Suppressor macrophage (primary cell): Measurements from ENCODE around the gene MYBBP1A.
A peak's percentile ranks its signal among the peaks of the same experiment; 100 is the strongest.
"Not testable (repeated sequence)": the region's sequence is repeated elsewhere in the genome, so short reads cannot be mapped to it uniquely, and the experiment has no call there.

Source experiments
- DNase-seq, 4 experiments: peaks; one replicate each; pipeline ENCODE4 v3.0.0-alpha.2; 2020 to 2022
- total RNA-seq, 17 experiments: gene quantifications; one replicate each; lab custom pipeline; 2026; ENCODE audit warnings: mixed read lengths in 6 of 17, inconsistent platforms in 3 of 17; lab: John Stamatoyannopoulos, UW

MYBBP1A gene, protein sequence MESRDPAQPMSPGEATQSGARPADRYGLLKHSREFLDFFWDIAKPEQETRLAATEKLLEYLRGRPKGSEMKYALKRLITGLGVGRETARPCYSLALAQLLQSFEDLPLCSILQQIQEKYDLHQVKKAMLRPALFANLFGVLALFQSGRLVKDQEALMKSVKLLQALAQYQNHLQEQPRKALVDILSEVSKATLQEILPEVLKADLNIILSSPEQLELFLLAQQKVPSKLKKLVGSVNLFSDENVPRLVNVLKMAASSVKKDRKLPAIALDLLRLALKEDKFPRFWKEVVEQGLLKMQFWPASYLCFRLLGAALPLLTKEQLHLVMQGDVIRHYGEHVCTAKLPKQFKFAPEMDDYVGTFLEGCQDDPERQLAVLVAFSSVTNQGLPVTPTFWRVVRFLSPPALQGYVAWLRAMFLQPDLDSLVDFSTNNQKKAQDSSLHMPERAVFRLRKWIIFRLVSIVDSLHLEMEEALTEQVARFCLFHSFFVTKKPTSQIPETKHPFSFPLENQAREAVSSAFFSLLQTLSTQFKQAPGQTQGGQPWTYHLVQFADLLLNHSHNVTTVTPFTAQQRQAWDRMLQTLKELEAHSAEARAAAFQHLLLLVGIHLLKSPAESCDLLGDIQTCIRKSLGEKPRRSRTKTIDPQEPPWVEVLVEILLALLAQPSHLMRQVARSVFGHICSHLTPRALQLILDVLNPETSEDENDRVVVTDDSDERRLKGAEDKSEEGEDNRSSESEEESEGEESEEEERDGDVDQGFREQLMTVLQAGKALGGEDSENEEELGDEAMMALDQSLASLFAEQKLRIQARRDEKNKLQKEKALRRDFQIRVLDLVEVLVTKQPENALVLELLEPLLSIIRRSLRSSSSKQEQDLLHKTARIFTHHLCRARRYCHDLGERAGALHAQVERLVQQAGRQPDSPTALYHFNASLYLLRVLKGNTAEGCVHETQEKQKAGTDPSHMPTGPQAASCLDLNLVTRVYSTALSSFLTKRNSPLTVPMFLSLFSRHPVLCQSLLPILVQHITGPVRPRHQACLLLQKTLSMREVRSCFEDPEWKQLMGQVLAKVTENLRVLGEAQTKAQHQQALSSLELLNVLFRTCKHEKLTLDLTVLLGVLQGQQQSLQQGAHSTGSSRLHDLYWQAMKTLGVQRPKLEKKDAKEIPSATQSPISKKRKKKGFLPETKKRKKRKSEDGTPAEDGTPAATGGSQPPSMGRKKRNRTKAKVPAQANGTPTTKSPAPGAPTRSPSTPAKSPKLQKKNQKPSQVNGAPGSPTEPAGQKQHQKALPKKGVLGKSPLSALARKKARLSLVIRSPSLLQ (N-terminal part only)
- 9.8 to 63.9 (median 26.2) reads per million in 17 experiments for total RNA-seq

- DNase-seq = peak; percentile 99 to 100 (median 100)
These were observed at the start of gene MYBBP1A for GRCh38 chr17:4554997-4555799. Gene MYBBP1A (minus strand): TSS chr17:4555384. CDS start chr17:4555324, 60 bp downstream.

- DNase-seq = not testable (repeated sequence)
These were observed 49.6 kb upstream of the MYBBP1A start for GRCh38 chr17:4604736-4605135.

GRCh38 chr17:4604111-4604644, 49.0 kb upstream of the MYBBP1A start:
- no peak for DNase-seq

DNA sequence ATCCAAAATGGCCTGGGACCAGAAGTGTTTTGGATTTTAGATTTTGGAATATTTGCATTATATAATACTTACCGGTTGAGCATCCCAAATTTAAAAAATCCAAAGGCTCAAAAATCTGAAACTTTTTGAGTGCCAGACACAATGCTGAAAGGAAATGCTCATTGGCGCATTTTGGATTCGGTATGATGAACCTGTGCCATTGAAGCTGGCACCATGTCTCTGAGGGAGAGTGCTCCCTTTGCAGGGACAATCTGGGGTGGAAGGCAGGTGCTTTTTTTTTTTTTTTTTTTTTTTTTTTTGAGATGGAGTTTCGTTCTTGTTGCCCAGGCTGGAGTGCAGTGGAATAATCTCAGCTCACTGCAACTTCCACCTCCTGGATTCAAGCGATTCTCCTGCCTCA, 46.9 kb upstream of the MYBBP1A start:
- no peak for DNase-seq

DNA sequence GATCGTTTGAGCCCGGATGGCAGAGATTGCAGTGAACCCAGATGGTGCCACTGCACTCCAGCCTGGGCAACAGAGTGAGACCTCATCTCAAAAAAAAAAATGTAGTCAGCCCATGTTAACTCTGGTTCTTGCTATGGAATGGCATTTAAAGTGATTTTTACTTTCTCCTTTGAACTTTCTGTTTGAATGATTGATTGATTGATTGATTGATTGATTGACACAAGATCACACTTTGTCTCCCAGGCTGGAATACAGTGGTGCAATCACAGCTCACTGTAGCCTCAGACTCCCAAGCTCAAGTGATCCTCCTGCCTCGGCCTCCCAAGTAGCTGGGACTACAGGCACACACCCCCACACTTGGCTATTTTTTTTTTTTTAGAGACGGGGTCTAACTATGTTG, 46.1 kb upstream of the MYBBP1A start:
- DNase-seq = no peak

DNA sequence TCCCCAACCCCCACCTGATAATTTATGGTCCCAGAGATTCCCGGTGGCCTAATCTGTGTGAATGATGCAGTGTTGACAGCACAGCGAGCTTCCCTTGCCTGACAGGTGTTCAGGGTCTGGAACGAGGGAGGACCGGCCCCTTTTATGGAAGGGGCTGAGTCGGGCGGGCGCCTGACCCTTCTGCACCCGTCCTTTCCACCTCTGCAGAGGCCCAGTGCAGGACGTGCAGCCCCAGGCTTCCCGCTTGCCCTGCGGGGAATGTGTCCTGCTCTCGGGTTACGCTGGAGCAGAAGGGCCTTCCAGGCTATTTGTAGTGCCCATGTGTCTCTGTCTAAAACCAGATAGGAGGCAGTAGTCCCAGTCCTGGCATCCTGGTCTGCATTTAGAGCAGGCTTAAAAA, 45.4 kb upstream of the MYBBP1A start:
- DNase-seq = no peak

DNA sequence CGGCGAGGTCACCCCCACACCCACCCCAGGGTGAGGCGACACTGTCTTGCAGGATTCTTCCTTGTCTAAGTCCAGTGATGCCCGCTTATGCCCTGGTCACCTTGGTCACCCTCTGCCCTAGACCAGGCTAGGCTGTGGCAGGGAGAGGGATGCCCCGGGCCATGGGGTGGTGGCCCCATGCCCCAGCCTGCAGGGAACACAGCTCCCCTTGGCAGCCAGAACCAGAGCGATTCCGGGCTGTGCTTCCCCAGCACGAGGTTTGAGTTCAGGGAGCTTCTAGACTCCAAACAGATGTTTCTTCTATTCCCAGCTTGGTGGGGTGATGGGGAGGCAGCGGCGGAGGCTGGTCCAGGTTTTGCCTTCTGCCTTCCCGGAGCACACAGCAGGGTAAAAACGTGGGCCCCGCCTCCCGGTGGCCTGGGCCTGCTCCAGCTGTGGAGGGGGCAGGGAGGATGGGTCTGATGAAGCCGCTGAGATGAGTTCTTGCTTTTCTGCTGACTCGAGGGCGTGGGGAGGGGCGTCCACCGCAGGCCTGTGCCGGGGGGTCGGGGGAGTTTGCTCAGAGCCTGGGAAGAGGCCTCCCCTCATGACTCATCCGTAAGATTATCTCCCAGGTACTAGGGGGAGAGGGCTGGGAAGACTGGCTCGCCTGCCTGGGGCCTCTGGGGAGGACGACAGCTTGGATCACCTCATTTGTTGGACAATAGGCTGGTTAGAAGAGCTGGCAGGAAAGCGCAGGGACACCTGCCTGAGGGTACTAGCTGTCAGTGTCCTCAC, 44.5 kb upstream of the MYBBP1A start:
- DNase-seq = no peak

- DNase-seq = no peak
These were observed 43.8 kb upstream of the MYBBP1A start for GRCh38 chr17:4598776-4599504.

DNA sequence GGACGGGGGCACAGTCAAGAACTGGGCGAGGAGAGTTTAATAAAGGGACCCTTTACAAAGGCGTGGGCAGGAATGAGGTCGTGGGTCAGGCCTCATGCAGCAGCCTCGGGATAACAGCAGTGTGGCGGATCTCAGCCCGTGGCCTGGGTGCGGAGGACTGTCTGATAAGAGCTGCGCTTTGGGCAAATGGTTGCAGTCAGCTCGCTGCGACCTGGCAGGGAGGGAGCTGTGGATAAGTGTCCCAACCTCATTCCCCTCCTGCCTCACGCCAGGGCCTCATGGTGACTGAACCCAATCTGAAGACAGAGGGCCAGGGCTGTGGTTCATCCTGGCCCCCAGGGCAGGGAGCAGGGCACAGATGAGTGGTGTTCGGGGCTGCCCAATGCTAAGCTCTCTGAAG, 42.8 kb upstream of the MYBBP1A start:
- DNase-seq = no peak

- DNase-seq = no peak
These were observed 41.6 kb upstream of the MYBBP1A start for GRCh38 chr17:4596636-4597380.

GRCh38 chr17:4595685-4596342, 40.6 kb upstream of the MYBBP1A start:
- not testable (repeated sequence) for DNase-seq

DNA sequence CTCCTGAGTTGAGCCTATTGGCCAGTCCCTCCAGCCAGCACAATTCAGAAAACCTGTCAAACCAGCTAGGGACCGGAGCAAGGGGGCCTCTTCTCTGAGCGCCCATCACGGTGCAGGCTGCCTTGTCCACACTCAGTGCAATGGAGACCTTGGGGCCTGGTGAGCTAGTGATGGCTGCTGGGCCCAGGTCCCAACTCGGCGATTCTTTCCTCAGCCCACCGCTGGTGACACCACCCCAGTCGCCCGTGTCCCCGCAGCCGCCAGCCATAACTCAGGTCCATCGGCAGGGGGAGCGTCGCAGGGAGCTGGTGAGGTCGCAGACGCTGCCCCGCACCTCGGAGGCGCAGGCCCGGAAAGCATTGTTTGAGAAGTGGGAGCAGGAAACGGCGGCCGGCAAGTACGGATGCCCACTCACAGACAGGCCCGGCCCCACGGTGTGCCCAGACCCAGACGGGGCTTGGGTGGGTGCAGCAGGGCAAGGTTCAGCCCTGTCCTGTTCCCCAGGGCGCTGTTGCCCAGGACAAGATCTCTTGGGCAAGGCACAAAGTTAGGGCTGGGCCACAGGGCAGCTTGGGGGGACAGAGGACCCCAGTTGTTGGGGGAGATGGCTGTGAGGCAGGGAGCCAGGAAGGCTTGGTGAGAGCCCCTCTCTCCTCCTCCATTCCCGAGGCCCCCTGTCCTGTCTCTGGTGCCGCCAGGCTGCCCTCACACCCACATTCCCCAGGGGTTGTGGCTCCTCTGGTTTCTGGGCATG, 39.9 kb upstream of the MYBBP1A start:
- DNase-seq = peak; percentile 57 to 79 (median 68)

DNA sequence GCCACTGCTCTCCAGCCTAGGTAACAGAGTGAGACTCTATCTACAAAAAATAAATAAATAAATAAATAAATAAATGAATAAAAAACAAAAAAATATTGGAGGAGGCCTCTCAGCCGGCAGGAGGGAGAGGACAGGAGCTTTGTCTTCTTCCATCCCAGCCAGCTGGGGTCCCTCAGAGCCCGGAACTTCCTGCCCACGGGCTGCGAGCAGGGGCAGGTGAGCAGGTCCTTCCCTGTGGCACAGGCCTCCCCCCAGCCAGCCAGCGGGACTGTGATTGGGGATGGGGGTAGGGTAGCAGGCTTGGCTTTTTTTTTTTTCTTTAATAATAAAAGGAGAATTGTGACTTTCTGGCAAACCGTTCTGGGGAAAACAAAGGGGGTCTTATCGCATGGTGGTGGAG, 39.2 kb upstream of the MYBBP1A start:
- no peak for DNase-seq

GRCh38 chr17:4593021-4593421, 37.8 kb upstream of the MYBBP1A start:
- DNase-seq = no peak

- DNase-seq = no peak
These were observed 37.2 kb upstream of the MYBBP1A start for GRCh38 chr17:4592240-4593005.

GRCh38 chr17:4591529-4591928, 36.3 kb upstream of the MYBBP1A start:
- DNase-seq = peak; percentile 86 to 93 (median 90)

- no peak for DNase-seq
These were observed 35.8 kb upstream of the MYBBP1A start for GRCh38 chr17:4590981-4591453.
